Vagina (tissue), 2 donors: ENCODE results near the gene GYPE. TPM values are rescaled to one million over a fixed set of nuclear protein-coding genes. Genes with fewer than 3 reads are reported as not detected.
"Not testable (repeated sequence)": the region's sequence is repeated elsewhere in the genome, so short reads cannot be mapped to it uniquely, and the experiment has no call there.

Source experiments
- DNase-seq, 2 donors: peaks; one replicate each; pipeline ENCODE4 v3.0.0-alpha.2; 2017; ENCODE audit errors: extremely low spot score in 2 of 2
- H3K27ac ChIP-seq: fragments of 200-600 bp; sonication (generic); one replicate; pipeline ENCODE4 v1.5.1; 2019
- H3K27me3 ChIP-seq: fragments of 200-600 bp; sonication (generic); one replicate; pipeline ENCODE4 v1.5.1; 2019
- H3K36me3 ChIP-seq, 2 donors: fragments of 200-600 bp; sonication (generic); one replicate each; pipeline ENCODE4 v1.5.1; 2017 to 2019
- H3K4me1 ChIP-seq: fragments of 200-600 bp; sonication (generic); one replicate; pipeline ENCODE4 v1.5.1; 2019
- H3K4me3 ChIP-seq, 2 donors: fragments of 200-600 bp; sonication (generic); 1 replicate in 1 of 2; 2 replicates in 1 of 2; pipeline ENCODE4 v1.5.1; 2016 to 2019
- H3K9me3 ChIP-seq: fragments of 200-600 bp; sonication (generic); one replicate; pipeline ENCODE4 v1.5.1; 2019
- POLR2A ChIP-seq, 2 donors: fragments of 450-650 bp; IDR thresholded peaks; one replicate each; pipeline ENCODE4 v1.6.1; 2017; ENCODE audit warnings: antibody characterized with exemption in 2 of 2, mild to moderate bottlenecking in 2 of 2, moderate library complexity in 2 of 2
- POLR2AphosphoS5 ChIP-seq, 2 donors: sonication (generic); formaldehyde crosslinking; IDR thresholded peaks; one replicate each; pipeline ENCODE4 v1.9.0; 2017; ENCODE audit warnings: antibody characterized with exemption in 2 of 2, mild to moderate bottlenecking in 2 of 2, low read depth in 1 of 2; ENCODE audit not compliant: insufficient read depth in 1 of 2
- intact Hi-C: fragments of 100-400 bp; cut with DNase I; formaldehyde crosslinking; loops from one replicate; pipeline ENCODE4 v1.15.1; 2023
- total RNA-seq: library from RNA; depleted of rRNA; stranded (reverse); fragments of >200 nt; gene quantifications from one replicate; pipeline ENCODE4 v1.2.3, GENCODE V29; 2016
- TF ChIP-seq, protein P1 (sequence below), 3 experiments: fragments of 450-650 bp in 2 of 3; fragments of 200-600 bp in 1 of 3; sonication (generic) in 1 of 3; IDR thresholded peaks; one replicate each; pipeline ENCODE4 v1.5.1; 2017 to 2019; ENCODE audit warnings: antibody characterized with exemption in 3 of 3, mild to moderate bottlenecking in 2 of 3, moderate library complexity in 2 of 3

Gene GYPE
- total RNA-seq: not detected

DNA sequence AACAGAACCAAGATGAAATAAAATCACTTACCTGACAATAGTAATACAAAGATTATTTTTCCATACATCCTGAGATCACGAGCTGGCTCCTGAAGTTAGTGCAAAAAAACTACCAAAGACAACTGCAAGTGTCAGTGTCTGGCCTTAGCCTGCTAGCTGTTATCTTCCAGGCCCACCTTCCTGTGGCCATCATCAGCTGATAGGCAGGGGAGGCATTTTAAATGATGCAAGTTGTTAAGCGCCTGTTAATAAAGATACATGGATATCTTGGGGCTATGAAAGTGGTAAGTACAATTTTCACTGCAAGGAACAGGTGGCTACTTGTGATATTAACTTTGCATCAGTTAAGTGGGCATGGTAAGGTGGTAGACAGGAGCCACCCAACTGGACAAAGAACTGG, at the start of gene GYPE:
Gene GYPE, minus strand, starts transcription at position 120 of the 400 bp plus-strand sequence. Its CDS starts 52 bp downstream, at position 68.
- H3K27me3 ChIP-seq, H3K27ac ChIP-seq, H3K36me3 ChIP-seq, H3K9me3 ChIP-seq, DNase-seq, H3K4me3 ChIP-seq, H3K4me1 ChIP-seq, intact Hi-C loops: not testable (repeated sequence)

DNA sequence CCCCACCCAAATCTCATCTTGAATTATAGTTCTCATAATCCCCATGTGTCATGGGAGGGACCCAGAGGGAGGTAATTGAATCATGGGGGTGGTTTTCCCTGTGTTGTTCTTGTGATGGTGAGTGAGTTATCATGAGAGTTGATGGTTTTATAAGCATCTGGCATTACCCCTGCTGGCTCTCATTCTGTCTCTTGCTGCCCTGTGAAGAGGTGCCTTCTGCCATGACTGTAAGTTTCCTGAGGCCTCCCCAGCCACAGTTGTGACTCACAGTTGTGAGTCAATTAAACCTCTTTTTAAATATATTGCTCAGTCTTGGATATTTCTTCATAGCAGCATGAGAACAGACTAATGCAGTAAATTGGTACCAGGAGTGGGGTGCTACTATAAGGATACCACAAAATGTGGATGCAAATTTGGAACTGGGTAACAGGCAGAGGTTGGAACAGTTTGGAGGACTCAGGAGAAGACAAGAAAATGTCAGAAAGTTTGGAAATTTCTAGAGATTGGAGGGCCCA, 46.2 kb upstream of the GYPE start:
- H3K9me3 ChIP-seq, H3K27ac ChIP-seq, H3K36me3 ChIP-seq, intact Hi-C loops, H3K4me1 ChIP-seq, DNase-seq, H3K4me3 ChIP-seq, H3K27me3 ChIP-seq: not testable (repeated sequence)

DNA sequence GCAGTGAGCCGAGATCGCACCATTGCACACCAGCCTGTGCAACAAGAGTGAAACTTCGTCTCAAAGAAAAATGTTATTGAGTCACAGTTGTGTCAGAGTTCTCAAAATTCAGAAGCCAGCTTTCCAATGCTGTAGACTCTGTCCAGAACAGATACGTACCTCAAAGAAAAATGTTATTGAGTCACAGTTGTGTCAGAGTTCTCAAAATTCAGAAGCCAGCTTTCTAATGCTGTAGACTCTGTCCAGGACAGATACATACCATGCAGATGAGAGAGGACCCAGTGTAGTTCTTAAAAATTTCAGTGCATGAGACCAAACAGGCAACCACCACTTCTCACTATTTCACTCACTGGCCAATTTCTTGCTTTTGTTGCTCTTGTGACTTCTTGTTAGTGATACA, 45.6 kb upstream of the GYPE start:
- H3K4me1 ChIP-seq, H3K27ac ChIP-seq, DNase-seq, H3K4me3 ChIP-seq, H3K9me3 ChIP-seq, intact Hi-C loops, H3K36me3 ChIP-seq, H3K27me3 ChIP-seq: not testable (repeated sequence)

DNA sequence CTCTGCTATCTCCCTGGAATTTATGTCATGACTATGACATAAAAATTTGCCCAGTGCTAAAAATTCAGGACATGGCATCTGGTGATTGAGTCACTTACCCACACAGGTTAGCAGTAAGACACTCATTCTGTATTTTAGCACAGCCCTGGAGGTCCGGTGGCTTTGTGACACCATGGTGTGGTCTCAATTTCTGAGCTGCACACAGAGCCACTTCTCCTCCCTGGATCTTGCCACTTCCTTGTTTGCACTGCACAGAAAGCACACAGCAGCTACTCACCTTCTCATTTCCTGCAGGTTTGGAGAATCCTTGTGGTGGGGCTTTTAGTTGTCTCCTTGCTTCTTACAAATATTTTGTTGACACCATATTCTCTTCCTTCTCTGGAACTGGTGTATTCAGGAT, 44.8 kb upstream of the GYPE start:
- H3K4me1 ChIP-seq, H3K9me3 ChIP-seq, intact Hi-C loops, DNase-seq, H3K36me3 ChIP-seq, H3K27me3 ChIP-seq, H3K4me3 ChIP-seq, H3K27ac ChIP-seq: not testable (repeated sequence)

DNA sequence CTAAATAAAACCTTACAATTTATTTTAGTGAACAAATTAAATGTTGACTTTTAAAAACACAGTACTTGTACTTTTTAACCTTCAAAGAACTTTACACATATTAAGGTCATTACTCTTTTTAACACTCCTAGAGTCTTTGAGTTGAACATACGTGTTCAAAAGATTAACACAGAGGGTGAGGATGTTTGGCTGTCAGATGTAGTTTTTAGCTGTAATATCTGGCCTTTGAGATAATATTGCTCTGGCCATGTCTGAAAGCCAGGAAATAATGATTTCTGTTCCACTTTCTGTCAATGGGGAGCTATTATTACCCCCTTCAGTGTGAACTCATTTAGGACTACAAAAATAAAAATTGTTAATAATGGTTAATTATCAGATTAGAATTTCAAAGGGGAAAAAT, 42.1 kb upstream of the GYPE start:
- intact Hi-C loops: not testable (repeated sequence)

DNA sequence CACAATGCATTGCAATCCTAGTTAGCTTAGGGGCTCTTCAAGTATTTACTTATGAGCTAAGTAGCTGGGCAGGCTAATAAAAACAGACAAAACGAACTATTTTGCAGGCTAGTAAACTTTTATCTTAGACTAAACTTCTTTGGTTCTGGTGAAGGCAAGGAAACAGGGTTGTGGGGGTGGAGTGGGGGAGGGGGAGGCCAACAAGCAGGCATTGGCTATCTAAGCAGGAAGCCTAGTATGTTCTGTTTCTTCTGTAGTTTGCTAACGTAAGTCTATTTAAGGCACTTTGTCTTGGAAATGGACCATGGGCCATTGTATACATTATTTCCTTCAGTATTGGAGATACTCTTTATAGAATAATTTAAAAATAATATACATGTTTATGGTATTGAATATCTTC, 35.3 kb upstream of the GYPE start:
- intact Hi-C loops: not testable (repeated sequence)

More for the DNA sequence above, 42.1 kb upstream of the GYPE start:
- H3K4me3 ChIP-seq, H3K36me3 ChIP-seq, H3K4me1 ChIP-seq, H3K27ac ChIP-seq, H3K27me3 ChIP-seq, H3K9me3 ChIP-seq, DNase-seq: not testable (repeated sequence)

DNA sequence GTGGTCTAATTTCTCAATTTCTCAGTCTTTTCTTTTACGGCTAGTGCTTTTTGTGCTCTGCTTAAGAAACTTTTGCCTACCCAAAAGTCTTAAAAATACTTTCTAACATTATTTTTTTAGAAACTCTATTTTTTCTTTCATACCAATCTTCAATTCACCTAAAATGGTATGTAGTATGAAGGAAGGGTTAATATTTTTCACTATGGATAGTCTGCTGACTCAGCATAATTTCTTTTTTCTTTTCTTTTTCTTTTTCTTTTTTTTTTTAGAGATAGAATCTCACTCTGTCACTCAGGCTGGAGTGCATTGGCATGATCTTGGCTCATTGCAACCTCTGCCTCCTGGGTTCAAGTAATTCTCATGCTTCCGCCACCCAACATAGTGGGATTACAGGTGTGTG, 34.2 kb upstream of the GYPE start:
- TF ChIP-seq POLR2A (IDR thresholded peaks at IDR 0.05) (no peak), POLR2AphosphoS5 (IDR thresholded peaks at IDR 0.05; ENCODE audit: insufficient read depth in 1 of 2, low read depth in 1 of 2) (no peak)
- TF ChIP-seq, protein P1, sequence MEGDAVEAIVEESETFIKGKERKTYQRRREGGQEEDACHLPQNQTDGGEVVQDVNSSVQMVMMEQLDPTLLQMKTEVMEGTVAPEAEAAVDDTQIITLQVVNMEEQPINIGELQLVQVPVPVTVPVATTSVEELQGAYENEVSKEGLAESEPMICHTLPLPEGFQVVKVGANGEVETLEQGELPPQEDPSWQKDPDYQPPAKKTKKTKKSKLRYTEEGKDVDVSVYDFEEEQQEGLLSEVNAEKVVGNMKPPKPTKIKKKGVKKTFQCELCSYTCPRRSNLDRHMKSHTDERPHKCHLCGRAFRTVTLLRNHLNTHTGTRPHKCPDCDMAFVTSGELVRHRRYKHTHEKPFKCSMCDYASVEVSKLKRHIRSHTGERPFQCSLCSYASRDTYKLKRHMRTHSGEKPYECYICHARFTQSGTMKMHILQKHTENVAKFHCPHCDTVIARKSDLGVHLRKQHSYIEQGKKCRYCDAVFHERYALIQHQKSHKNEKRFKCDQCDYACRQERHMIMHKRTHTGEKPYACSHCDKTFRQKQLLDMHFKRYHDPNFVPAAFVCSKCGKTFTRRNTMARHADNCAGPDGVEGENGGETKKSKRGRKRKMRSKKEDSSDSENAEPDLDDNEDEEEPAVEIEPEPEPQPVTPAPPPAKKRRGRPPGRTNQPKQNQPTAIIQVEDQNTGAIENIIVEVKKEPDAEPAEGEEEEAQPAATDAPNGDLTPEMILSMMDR (IDR thresholded peaks at IDR 0.05): no peak
- H3K4me1 ChIP-seq: no peaks in the 10 kb centered on the region
- no peaks in the 10 kb centered on the region for H3K9me3 ChIP-seq
- H3K27me3 ChIP-seq: no peaks in the 10 kb centered on the region
- H3K27ac ChIP-seq: no peak overlapping the region
- H3K4me3 ChIP-seq: no peak overlapping the region
- no peaks in the 10 kb centered on the region for H3K36me3 ChIP-seq
- no peak for DNase-seq
- intact Hi-C loops: no loop called here

More for the DNA sequence above, 35.3 kb upstream of the GYPE start:
- not testable (repeated sequence) for H3K27me3 ChIP-seq, DNase-seq, H3K9me3 ChIP-seq, H3K27ac ChIP-seq, H3K4me3 ChIP-seq, H3K4me1 ChIP-seq, H3K36me3 ChIP-seq

DNA sequence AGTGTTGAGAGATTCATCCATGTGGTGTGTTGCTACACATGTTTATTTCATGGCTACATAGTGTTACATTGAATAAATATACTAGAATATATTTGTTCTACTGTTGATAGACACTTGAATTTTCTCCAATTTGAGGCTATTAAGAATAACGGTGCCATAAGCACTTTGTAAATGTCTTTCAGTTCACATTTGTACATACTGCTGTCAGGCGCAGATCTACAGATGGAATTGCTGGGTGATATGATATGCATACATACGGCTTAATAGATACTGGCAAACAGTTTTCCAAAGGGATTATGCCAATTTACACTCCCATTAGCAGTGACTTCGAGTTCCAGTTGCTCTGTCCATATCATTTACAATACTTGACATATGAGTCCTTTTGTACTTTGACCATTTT, 33.5 kb upstream of the GYPE start:
- intact Hi-C loops, H3K27me3 ChIP-seq: not testable (repeated sequence)

DNA sequence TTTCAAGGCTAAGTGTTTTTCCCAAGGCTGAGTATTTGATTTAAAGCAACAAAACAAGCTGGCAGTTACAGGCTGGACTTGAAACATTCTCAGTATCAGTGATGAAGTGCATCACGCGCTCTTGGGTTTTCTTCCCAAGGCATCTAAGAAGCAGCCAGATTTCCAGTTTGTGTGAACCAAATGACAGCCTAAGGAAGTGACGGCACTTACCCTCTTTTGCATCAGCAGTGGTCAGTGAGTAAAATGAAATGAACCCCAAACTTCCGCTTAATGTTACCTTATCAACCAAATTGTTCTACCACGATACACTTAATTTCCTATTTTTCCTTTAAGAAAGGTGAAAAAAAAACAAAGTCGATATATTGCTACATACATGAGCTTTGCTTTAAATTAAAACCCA, 15.8 kb upstream of the GYPE start:
- no peak for TF ChIP-seq POLR2AphosphoS5 (IDR thresholded peaks at IDR 0.05; ENCODE audit: insufficient read depth in 1 of 2, low read depth in 1 of 2)
- TF ChIP-seq, protein P1 (IDR thresholded peaks at IDR 0.05): no peak
- no peak for TF ChIP-seq POLR2A (IDR thresholded peaks at IDR 0.05)
- intact Hi-C loops: no loop called here
- Histone ChIP-seq H3K9me3 (no peaks in the 10 kb centered on the region), H3K27ac (no peak overlapping the region), H3K27me3 (no peaks in the 10 kb centered on the region), H3K36me3 (no peaks in the 10 kb centered on the region), H3K4me1 (no peaks in the 10 kb centered on the region), H3K4me3 (no peak overlapping the region)
- DNase-seq: no peak

More for the DNA sequence above, 33.5 kb upstream of the GYPE start:
- not testable (repeated sequence) for H3K9me3 ChIP-seq, H3K4me3 ChIP-seq, H3K4me1 ChIP-seq, DNase-seq, H3K27ac ChIP-seq, H3K36me3 ChIP-seq

DNA sequence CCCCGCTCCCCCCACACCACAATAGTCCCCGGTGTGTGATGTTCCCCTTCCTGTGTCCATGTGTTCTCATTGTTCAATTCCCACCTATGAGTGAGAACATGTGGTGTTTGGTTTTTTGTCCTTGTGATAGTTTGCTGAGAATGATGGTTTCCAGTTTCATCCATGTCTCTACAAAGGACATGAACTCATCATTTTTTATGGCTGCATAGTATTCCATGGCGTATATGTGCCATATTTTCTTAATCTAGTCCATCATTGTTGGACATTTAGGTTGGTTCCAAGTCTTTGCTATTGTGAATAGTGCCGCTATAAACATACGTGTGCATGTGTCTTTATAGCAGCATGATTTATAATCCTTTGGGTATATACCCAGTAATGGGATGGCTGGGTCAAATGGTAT, 11.1 kb upstream of the GYPE start:
- H3K27ac ChIP-seq, H3K9me3 ChIP-seq, H3K4me3 ChIP-seq, H3K27me3 ChIP-seq, DNase-seq, H3K36me3 ChIP-seq, intact Hi-C loops, H3K4me1 ChIP-seq: not testable (repeated sequence)

DNA sequence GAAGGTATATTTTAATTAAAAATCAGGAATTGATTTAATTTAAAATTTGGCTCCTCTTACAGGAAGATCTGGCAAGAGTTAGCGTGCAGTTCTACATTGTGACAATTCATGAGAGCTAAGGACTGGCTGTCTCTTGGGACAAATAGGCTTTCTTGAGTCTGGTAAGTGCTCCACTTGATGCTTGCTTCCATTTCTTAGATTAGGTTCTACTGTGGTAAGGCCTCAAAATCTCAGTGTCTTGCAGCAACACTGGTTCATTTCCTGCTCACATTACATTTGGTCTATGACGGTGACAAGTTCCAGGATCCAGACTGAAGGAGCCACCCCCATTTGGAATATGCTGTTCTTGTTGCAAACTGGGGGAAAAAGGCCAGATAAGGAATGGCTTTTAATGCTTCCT, 7.1 kb upstream of the GYPE start:
- H3K4me3 ChIP-seq: peak overlapping the region in 1 of 2 donors; percentile 30
- H3K27ac ChIP-seq, H3K27me3 ChIP-seq, H3K9me3 ChIP-seq, H3K4me1 ChIP-seq, intact Hi-C loops, DNase-seq, H3K36me3 ChIP-seq: not testable (repeated sequence)
